A673 (cell line): ENCODE measurements around the gene HBP1.

Experiments used
- EZH2 ChIP-seq: fragments of 200-600 bp; sonication (generic); IDR thresholded peaks from 2 replicates; pipeline ENCODE4 v1.6.1; 2017; ENCODE audit warnings: borderline replicate concordance, low read depth, mild to moderate bottlenecking, mixed read lengths, antibody characterized with exemption, low read length; ENCODE audit not compliant: poor library complexity, severe bottlenecking
- TF ChIP-seq, protein P1 (sequence below): fragments of 300-800, 200-600 bp; sonication (generic); conservative IDR thresholded peaks from 2 replicates; pipeline ENCODE4 v1.5.1; 2017; ENCODE audit warnings: low read depth, mild to moderate bottlenecking, antibody characterized with exemption, low read length, moderate library complexity, mixed read lengths

GRCh38 chr7:107228291-107228690 is 59.5 kb downstream of the HBP1 start:
- TF ChIP-seq, protein P1, sequence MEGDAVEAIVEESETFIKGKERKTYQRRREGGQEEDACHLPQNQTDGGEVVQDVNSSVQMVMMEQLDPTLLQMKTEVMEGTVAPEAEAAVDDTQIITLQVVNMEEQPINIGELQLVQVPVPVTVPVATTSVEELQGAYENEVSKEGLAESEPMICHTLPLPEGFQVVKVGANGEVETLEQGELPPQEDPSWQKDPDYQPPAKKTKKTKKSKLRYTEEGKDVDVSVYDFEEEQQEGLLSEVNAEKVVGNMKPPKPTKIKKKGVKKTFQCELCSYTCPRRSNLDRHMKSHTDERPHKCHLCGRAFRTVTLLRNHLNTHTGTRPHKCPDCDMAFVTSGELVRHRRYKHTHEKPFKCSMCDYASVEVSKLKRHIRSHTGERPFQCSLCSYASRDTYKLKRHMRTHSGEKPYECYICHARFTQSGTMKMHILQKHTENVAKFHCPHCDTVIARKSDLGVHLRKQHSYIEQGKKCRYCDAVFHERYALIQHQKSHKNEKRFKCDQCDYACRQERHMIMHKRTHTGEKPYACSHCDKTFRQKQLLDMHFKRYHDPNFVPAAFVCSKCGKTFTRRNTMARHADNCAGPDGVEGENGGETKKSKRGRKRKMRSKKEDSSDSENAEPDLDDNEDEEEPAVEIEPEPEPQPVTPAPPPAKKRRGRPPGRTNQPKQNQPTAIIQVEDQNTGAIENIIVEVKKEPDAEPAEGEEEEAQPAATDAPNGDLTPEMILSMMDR: no peak
- TF ChIP-seq EZH2: no peak
